ENCODE measurements around the gene AATK. TPM values are rescaled to one million over a fixed set of nuclear protein-coding genes. Genes with fewer than 3 reads are reported as not detected.

The AATK gene, protein sequence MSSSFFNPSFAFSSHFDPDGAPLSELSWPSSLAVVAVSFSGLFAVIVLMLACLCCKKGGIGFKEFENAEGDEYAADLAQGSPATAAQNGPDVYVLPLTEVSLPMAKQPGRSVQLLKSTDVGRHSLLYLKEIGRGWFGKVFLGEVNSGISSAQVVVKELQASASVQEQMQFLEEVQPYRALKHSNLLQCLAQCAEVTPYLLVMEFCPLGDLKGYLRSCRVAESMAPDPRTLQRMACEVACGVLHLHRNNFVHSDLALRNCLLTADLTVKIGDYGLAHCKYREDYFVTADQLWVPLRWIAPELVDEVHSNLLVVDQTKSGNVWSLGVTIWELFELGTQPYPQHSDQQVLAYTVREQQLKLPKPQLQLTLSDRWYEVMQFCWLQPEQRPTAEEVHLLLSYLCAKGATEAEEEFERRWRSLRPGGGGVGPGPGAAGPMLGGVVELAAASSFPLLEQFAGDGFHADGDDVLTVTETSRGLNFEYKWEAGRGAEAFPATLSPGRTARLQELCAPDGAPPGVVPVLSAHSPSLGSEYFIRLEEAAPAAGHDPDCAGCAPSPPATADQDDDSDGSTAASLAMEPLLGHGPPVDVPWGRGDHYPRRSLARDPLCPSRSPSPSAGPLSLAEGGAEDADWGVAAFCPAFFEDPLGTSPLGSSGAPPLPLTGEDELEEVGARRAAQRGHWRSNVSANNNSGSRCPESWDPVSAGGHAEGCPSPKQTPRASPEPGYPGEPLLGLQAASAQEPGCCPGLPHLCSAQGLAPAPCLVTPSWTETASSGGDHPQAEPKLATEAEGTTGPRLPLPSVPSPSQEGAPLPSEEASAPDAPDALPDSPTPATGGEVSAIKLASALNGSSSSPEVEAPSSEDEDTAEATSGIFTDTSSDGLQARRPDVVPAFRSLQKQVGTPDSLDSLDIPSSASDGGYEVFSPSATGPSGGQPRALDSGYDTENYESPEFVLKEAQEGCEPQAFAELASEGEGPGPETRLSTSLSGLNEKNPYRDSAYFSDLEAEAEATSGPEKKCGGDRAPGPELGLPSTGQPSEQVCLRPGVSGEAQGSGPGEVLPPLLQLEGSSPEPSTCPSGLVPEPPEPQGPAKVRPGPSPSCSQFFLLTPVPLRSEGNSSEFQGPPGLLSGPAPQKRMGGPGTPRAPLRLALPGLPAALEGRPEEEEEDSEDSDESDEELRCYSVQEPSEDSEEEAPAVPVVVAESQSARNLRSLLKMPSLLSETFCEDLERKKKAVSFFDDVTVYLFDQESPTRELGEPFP (N-terminal part only)
- under 1 TPM; 0.15 to 0.38 TPM for total RNA-seq

DNA sequence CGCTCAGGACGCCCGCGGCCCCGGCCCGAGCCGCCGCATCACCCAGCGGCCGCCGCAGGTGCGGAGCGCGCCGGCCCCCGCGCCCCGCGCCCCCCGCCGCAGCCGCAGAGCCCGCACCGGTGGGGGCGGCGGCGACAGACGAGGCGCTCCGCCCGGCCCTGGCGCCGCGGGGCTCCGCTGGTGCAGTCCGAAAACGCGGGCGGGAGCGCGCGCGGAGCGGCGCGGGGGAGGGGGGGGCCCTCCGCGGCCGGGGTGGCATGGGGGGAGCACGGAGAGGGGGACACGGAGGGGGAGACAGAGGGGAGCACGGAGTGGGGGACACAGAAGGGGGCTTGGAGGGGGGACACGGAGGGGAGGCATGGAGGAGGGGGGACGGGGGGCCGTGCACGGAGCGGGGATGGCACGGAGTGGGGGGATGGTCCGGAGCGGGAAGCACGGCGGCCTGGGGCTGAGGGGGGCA, at the start of gene AATK:
Gene AATK, minus strand, starts transcription at position 189 of the 460 bp plus-strand sequence. CDS start 229 bp downstream, outside the sequence.
- POLR2A ChIA-PET, result no interaction called here

DNA sequence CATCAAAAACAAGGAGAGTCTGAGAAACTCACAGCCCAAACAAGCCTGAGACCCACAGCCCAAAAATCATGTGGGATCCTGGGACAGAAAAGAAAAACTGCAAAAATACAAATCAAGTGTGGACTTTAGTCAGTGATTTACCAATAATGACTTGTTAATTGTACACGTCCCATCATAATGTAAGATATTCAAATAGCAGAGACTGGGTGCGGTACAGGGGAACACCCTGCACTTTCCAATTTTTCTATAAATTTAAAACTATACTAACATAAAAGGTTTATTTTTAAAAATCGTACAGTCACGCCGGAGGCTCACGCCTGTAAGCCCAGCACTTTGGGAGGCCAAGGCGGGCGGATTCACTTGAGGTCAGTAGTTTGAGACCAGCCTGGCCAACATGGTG, 48.0 kb upstream of the AATK start:
- CTCF ChIA-PET, result no interaction called here
- POLR2A ChIA-PET, result no interaction called here

More for the DNA sequence above, at the start of gene AATK:
- CTCF ChIA-PET, result no interaction called here

- CTCF ChIA-PET, result no interaction called here
- POLR2A ChIA-PET, result no interaction called here
Measured at GRCh38 chr17:81212365-81212764, 46.3 kb upstream of the AATK start.

- CTCF ChIA-PET, result no interaction called here
- POLR2A ChIA-PET, result no interaction called here
Measured at GRCh38 chr17:81210868-81211267, 44.8 kb upstream of the AATK start.

GRCh38 chr17:81210466-81210865, 44.4 kb upstream of the AATK start:
- ChIA-PET POLR2A (no interaction called here), CTCF (no interaction called here)

- CTCF ChIA-PET, result interaction anchor here (0.5 kb wide), 1 partner anchor 64 kb away, joined by 3 read pairs; no protein-coding TSS in a partner anchor
- POLR2A ChIA-PET, result no interaction called here
Measured at GRCh38 chr17:81209141-81209540, 43.1 kb upstream of the AATK start.

DNA sequence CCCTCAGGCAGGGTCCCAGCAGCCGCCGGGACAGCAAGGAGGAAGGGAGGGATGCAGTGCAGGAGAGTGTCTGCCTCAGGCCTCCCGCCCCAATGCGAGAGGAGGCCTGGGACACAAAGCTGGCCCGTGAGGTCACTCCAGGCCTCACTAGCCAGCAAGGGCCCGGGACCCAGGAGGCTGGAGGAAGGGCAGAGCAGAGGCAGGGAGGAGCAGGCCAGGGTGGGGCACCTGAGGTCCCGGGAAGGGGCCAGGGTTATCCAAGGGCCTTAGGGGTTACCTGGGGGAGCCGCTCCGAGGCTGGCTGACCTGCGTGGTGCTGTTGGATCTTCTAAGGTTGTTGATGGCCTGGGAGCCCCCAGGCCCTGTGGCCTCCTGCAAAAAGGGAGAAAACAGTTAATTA, 42.6 kb upstream of the AATK start:
- ChIA-PET POLR2A (no interaction called here), CTCF (no interaction called here)

DNA sequence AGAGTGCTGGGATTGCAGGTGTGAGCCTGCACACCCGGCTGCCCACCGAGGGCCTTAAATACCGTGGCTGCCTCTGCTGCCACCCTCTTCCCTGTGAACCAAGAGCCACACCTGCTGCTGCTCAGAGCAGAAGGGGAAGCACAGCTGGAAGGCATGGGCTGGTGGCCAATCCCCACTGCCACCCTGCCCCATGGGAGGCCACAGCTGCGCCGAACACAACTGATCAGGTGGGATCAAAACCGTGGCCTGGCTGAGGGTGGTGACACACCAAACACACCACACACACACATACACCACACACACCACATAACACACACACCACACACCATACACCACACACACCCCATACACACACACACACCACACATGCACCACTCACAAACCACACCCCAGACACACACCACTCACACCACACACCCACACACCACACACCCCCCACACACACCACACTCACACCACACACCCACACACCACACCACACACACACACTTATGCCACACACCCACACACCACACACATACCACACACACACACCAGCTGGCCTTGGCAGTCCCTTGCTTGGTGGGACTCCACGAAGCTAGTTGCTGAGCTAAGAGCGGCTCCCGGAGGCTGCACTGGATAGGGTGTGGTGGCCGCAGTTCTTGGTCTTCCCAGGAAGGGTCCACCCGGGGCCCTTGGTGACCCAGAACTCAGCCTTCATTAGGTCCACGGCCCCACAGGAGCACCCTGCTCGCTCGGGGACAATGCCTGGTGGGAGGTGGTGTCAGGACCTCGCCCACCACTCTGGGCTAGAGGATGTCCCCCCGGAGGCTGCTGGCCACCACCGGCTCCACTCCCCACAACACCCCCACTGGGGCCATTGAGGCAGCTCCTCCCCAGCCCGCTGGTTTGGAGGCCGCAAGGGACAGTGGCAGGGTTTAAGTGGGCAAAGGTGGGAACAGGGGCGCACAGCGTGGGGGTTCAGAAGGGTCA, 41.9 kb upstream of the AATK start:
- CTCF ChIA-PET, result interaction anchor here (0.7 kb wide), 1 partner anchor 770 kb away, joined by 3 read pairs; no protein-coding TSS in a partner anchor
- POLR2A ChIA-PET, result no interaction called here

GRCh38 chr17:81206657-81207056, 40.6 kb upstream of the AATK start:
- CTCF ChIA-PET, result interaction anchor here (1.3 kb wide), 1 partner anchor 34 kb away, joined by 3 read pairs; no protein-coding TSS in a partner anchor
- POLR2A ChIA-PET, result no interaction called here

DNA sequence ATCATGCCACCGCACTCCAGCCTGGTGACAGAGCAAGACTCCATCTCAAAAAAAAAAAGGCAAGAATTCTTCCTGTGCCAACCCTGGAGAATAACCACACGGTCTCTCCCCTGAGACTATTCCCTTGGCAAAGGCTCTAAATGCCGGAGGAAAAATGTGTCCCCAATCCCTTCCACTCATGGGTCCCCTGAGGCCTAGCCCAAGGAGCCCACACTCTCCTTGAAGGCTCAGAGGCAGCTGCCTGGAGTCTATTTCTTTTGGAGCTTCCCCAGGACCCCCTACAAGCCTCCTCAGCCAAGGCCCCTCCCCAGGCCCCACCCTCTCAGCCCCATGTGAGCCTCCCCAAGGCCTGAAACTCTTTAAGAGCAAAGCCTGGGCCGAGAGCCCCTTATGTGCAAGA, 40.1 kb upstream of the AATK start:
- POLR2A ChIA-PET, result no interaction called here
- CTCF ChIA-PET, result interaction anchor here (1.3 kb wide), 1 partner anchor 33 kb away, joined by 3 read pairs; no protein-coding TSS in a partner anchor

DNA sequence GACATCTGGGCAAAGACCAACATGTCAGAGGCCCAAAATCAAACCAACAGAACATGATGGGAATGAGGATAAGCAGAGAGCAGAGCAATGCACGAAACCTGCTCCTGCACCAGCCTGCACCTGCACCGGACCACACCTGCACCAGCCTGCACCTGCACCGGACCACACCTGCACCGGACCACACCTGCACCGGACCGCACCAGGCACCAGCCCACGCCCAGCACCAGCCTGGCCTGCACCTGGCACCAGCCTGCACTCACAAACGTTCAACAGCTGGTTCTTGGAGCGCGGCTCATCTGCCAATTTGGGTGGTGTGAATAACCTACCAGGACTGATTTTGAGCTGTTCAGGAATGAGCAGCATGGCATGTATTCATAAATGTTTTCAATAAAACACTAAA, 38.6 kb upstream of the AATK start:
- POLR2A ChIA-PET, result no interaction called here
- CTCF ChIA-PET, result no interaction called here

DNA sequence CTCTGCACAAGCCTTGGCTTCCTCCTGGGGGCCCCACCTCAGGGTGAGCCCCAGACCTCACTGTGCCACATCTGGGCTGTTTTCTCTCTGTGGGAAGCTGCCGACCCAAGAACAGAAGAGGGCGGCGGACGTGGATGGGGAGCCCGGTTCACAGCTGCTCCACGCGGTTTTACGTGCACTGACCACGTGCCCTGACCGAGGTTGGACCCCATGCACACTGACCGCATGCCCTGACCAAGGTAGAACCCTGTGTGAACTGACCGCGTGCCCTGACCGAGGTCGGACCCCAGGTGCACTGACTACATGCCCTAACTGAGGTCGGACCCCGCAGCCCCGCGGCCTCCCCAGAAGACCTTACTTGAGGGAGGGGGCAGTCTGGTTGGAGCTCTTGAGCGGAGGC, 37.1 kb upstream of the AATK start:
- ChIA-PET POLR2A (no interaction called here), CTCF (no interaction called here)

- POLR2A ChIA-PET, result no interaction called here
- CTCF ChIA-PET, result no interaction called here
Measured at GRCh38 chr17:81202318-81202717, 36.3 kb upstream of the AATK start.

GRCh38 chr17:81200695-81201580, 34.9 kb upstream of the AATK start:
- POLR2A ChIA-PET, result no interaction called here
- CTCF ChIA-PET, result interaction anchor here (0.6 to 1.2 kb wide), 4 partner anchors 22 to 80 kb away, joined by 3 read pairs; no protein-coding TSS in a partner anchor

DNA sequence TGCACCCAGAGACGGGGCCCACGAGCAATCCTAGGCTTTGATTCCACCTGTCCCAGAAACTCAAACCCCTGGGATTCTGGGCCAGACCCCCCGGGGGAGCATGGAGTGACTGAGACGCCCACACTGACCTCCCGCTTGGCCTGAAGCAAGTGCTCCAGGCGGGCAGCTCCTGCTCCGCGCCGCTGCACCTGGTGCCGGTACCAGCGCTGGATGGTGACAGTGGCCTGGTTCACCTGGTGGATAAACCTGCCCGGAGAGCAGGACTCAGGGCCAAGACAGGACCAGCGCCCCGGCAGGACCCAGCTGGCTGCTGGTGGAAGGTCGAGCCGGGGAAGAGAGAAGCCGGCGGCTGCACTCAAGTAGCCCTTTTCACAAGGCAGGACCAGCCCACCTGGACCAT, 34.2 kb upstream of the AATK start:
- POLR2A ChIA-PET, result no interaction called here
- CTCF ChIA-PET, result interaction anchor here (0.6 to 1.2 kb wide), 3 partner anchors 21 to 79 kb away, joined by 3 read pairs; no protein-coding TSS in a partner anchor

DNA sequence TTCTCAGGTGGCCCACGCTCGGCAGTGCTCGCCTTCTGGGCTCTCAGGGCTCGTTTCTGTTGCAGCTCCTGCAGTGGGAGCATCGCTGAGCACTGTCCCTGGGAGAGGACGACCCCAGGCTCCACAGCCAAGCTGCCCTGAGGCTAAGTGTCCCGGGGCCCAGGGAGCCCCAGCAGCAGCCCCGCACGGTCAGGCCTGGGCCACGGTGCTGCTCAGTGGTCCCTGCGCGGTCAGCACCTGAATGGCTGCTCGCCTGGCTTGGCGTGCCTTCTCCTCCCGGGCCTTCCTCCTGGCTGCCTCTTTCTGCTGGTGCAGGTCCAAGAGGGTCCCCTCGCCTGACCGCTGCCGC, 33.4 kb upstream of the AATK start:
- POLR2A ChIA-PET, result no interaction called here
- CTCF ChIA-PET, result no interaction called here

DNA sequence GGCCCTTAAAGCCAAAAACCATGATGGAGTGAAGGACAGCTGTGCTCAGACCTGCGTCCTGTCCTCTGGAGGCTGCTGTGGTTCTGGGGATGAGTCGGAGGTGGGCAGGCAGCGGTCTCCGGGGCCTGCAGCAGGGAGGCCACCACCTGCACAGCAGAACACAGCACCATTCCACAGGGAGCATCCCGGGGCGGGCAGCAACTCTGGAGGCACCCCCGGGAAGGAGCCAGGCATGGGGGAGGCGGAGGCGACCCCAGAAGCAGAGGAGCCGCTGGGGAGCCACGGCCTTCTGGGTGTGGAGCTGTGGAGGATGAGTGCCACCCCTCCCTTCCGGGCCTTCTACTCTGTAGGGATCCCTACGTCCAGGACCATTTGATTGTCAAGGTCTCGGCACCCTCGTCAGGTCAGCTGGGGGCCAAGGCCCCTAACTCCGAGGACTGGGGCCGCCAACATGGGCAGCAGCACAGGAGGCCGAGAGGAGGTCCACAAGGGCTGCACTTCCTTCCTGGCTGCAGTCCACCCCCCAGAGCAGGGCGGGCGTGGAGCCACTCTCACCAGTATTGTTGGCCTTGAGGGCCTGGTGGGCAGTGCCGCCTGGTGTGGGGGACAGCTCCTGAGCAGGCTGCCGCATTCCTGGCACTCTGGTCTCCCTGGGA, 32.9 kb upstream of the AATK start:
- CTCF ChIA-PET, result no interaction called here

More for the DNA sequence above, 32.9 kb upstream of the AATK start:
- POLR2A ChIA-PET, result no interaction called here
